HG02571 (cell line): ENCODE data around the gene INAFM2.

ENCODE experiments used
- ATAC-seq: cut with Tn5 transposase; IDR thresholded peaks from one replicate; pipeline ENCODE4 v1.9.1; 2021; ENCODE audit warnings: mild to moderate bottlenecking, moderate library complexity; ENCODE audit not compliant: unreplicated experiment

INAFM2 gene

GRCh38 chr15:40305281-40305680 is 18.2 kb upstream of the INAFM2 start:
- no peak for ATAC-seq

- ATAC-seq = no peak
Observed at GRCh38 chr15:40306371-40306770, 17.1 kb upstream of the INAFM2 start.

- no peak for ATAC-seq
Observed at GRCh38 chr15:40306908-40307307, 16.6 kb upstream of the INAFM2 start.

- ATAC-seq = no peak
Observed at GRCh38 chr15:40307421-40308211, 15.9 kb upstream of the INAFM2 start, which contains the start of gene PLCB2. PLCB2 (minus strand) TSS chr15:40307935; CDS start chr15:40307672, 263 bp downstream.

GRCh38 chr15:40309344-40309862 is 14.1 kb upstream of the INAFM2 start:
- no peak for ATAC-seq

GRCh38 chr15:40310001-40310959 is 13.2 kb upstream of the INAFM2 start:
- ATAC-seq = no peak

- ATAC-seq = no peak
Observed at GRCh38 chr15:40310993-40311392, 12.5 kb upstream of the INAFM2 start.

GRCh38 chr15:40312370-40313158 is 10.9 kb upstream of the INAFM2 start:
- ATAC-seq = no peak

- no peak for ATAC-seq
Observed at GRCh38 chr15:40313531-40314398, 9.7 kb upstream of the INAFM2 start.

GRCh38 chr15:40314723-40315276 is 8.7 kb upstream of the INAFM2 start:
- no peak for ATAC-seq

GRCh38 chr15:40316931-40317330 is 6.6 kb upstream of the INAFM2 start:
- no peak for ATAC-seq

- ATAC-seq = no peak
Observed at GRCh38 chr15:40317580-40317979, 5.9 kb upstream of the INAFM2 start.

GRCh38 chr15:40320409-40320808 is 3.1 kb upstream of the INAFM2 start:
- ATAC-seq = no peak

- no peak for ATAC-seq
Observed at GRCh38 chr15:40320931-40321371, 2.5 kb upstream of the INAFM2 start.

- ATAC-seq = no peak
Observed at GRCh38 chr15:40322531-40323238, 807 bp upstream of the INAFM2 start.

GRCh38 chr15:40323953-40324937 is 753 bp downstream of the INAFM2 start:
- peak; percentile 3 for ATAC-seq

GRCh38 chr15:40325188-40325587 is 1.7 kb downstream of the INAFM2 start:
- ATAC-seq = no peak

GRCh38 chr15:40325700-40326099 is 2.2 kb downstream of the INAFM2 start:
- no peak for ATAC-seq
